T-helper 17 cell (primary cell): ENCODE results near the gene TNK1. TPM values are rescaled to one million over a fixed set of nuclear protein-coding genes. Genes with fewer than 3 reads are reported as not detected.

ENCODE experiments used
- ATAC-seq: fragments of 150-1000 bp; cut with Tn5 transposase; 2 replicates; pipeline ENCODE4 v1.10.0; 2021; ENCODE audit warnings: mild to moderate bottlenecking, moderate library complexity
- DNase-seq, 3 donors: peaks; one replicate each; pipeline versions ENCODE4 v3.0.0 to v3.0.0-alpha.2; 2020 to 2021
- H3K9me3 ChIP-seq: one replicate; pipeline ENCODE4 v1.7.0; 2013; ENCODE audit warnings: low read length, mild to moderate bottlenecking; ENCODE audit not compliant: control insufficient read depth, poor library complexity, severe bottlenecking
- H3K27ac Mint-ChIP-seq: one replicate; pipeline ENCODE4 v1.8.0; 2022; ENCODE audit warnings: mild to moderate bottlenecking, moderate library complexity, mixed read lengths
- H3K27me3 Mint-ChIP-seq: one replicate; pipeline ENCODE4 v1.8.0; 2022; ENCODE audit warnings: mixed read lengths
- H3K36me3 Mint-ChIP-seq: one replicate; pipeline ENCODE4 v1.8.0; 2022; ENCODE audit warnings: low read depth, mixed read lengths
- H3K4me1 Mint-ChIP-seq: one replicate; pipeline ENCODE4 v1.8.0; 2022; ENCODE audit warnings: mild to moderate bottlenecking, mixed read lengths
- H3K4me3 Mint-ChIP-seq: one replicate; pipeline ENCODE4 v1.8.0; 2022; ENCODE audit warnings: mild to moderate bottlenecking, moderate library complexity, mixed read lengths
- total RNA-seq, 4 donors: library from RNA in 2 of 4; stranded (reverse) in 2 of 4; gene quantifications; one replicate each; pipeline ENCODE4 v1.2.3 and lab custom pipeline; 2022 to 2026

TNK1 gene
- total RNA-seq, 2 donors from 2014 or later = 4.8 to 5.9 TPM

GRCh38 chr17:7384489-7385081 lies 3.7 kb downstream of the TNK1 start:
- H3K9me3 ChIP-seq = no peaks in the 10 kb centered on the region
- H3K27ac Mint-ChIP-seq = peak overlapping the region; percentile 86
- H3K27me3 Mint-ChIP-seq = peaks cover 28% of the 10 kb centered on the region
- H3K4me1 Mint-ChIP-seq = peaks cover 16% of the 10 kb centered on the region
- no peak for DNase-seq
- H3K36me3 Mint-ChIP-seq = peaks cover 6% of the 10 kb centered on the region
- peak overlapping the region; percentile 85 for H3K4me3 Mint-ChIP-seq
- ATAC-seq = no peak

- peaks cover 5% of the 10 kb centered on the region for H3K36me3 Mint-ChIP-seq
- no peaks in the 10 kb centered on the region for H3K9me3 ChIP-seq
- no peak overlapping the region for H3K27ac Mint-ChIP-seq
- no peaks in the 10 kb centered on the region for H3K27me3 Mint-ChIP-seq
- no peak for ATAC-seq
- H3K4me1 Mint-ChIP-seq = peaks cover 38% of the 10 kb centered on the region
- no peak for DNase-seq
- no peak overlapping the region for H3K4me3 Mint-ChIP-seq
Measured at GRCh38 chr17:7388856-7389255, 8.0 kb downstream of the TNK1 start.

DNA sequence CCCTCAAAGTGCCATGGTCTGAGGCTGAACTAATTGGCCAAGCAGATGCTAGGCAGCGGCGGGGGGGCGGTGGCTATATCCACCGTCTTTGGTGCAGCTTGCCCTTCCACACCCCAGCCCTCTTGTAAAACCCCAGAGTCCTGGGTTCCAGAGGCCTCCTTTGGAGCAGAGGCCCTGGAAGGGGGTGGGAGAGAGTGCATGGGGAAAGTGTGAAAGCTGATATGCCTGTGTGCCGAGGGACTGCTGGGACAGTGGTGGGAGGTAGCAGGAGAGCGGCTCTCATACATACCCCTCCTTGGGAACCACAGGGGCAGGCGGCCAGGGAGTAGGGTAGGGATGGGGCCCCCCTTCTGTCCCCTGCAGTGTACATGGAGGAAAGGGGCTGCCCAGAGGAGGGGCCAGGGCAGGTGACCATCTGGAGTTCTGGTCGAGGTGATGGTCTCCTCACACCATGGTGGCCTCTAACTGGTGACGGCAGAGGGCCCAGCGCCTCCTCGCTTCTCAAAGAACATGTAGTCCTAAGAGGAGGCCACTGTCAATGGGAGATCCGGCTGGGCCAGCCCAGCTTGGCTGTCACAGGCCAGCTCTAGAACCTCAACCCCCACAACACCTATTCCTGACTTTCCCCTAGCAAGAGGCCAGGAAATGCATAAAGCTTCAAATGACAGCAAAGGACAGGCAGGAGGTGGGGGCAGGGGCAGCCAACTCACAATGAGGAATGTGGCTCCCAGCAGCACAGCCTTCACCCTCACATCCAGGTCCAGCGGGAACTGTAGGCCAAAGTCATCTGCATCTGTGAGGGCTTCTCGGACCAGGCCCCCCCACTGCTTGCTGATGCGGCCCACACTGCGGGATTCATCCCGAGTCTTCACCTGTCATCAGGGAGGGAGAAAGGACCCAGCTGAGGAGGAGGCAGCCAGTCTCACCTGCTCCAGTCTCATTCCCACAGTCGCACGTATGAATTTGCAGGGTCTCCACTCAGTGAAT lies 9.3 kb downstream of the TNK1 start:
- H3K27ac Mint-ChIP-seq = peak overlapping the region; percentile 43
- peaks cover 5% of the 10 kb centered on the region for H3K36me3 Mint-ChIP-seq
- no peak overlapping the region for H3K4me3 Mint-ChIP-seq
- DNase-seq (no peak), ATAC-seq (no peak)
- H3K9me3 ChIP-seq = no peaks in the 10 kb centered on the region
- H3K27me3 Mint-ChIP-seq = no peaks in the 10 kb centered on the region
- H3K4me1 Mint-ChIP-seq = peaks cover 38% of the 10 kb centered on the region

DNA sequence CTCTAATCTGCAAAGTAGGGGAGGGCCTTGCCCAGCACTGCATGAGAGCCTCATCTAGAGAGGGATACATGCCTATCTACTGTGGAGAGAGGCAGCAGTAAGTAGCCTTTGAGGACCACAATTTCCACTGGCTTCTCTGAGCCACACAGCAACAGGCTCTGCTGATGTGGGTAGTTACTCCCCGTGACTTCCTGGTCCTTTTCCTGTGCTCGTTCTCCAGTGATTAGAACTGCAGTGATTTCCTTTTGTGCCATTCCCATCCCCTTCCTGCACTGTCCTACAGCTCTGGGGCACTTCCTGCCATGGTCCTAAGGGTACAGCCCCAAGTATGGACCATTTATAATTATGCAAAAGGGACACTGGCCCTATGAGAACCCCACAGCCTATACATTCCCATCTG lies 10.4 kb downstream of the TNK1 start:
- peaks cover 2% of the 10 kb centered on the region for H3K36me3 Mint-ChIP-seq
- no peak for ATAC-seq
- H3K4me1 Mint-ChIP-seq = peaks cover 38% of the 10 kb centered on the region
- H3K4me3 Mint-ChIP-seq = peak overlapping the region; percentile 80
- no peak overlapping the region for H3K27ac Mint-ChIP-seq
- H3K27me3 Mint-ChIP-seq = no peaks in the 10 kb centered on the region
- DNase-seq = no peak
- no peaks in the 10 kb centered on the region for H3K9me3 ChIP-seq

- ATAC-seq (no peak), DNase-seq (no peak)
- no peaks in the 10 kb centered on the region for H3K27me3 Mint-ChIP-seq
- H3K4me3 Mint-ChIP-seq = peak overlapping the region; percentile 95
- peaks cover 33% of the 10 kb centered on the region for H3K4me1 Mint-ChIP-seq
- no peaks in the 10 kb centered on the region for H3K9me3 ChIP-seq
- H3K36me3 Mint-ChIP-seq = peaks cover 2% of the 10 kb centered on the region
- H3K27ac Mint-ChIP-seq = peak overlapping the region; percentile 47
Measured at GRCh38 chr17:7392696-7393612, 12.1 kb downstream of the TNK1 start.

GRCh38 chr17:7393613-7394451 lies 12.9 kb downstream of the TNK1 start:
- peaks cover 33% of the 10 kb centered on the region for H3K4me1 Mint-ChIP-seq
- peaks cover 2% of the 10 kb centered on the region for H3K36me3 Mint-ChIP-seq
- peak overlapping the region; percentile 93 for H3K27ac Mint-ChIP-seq
- no peaks in the 10 kb centered on the region for H3K9me3 ChIP-seq
- DNase-seq = peak; percentile 61 to 76 (median 68)
- peak; percentile 81 for ATAC-seq
- H3K27me3 Mint-ChIP-seq = no peaks in the 10 kb centered on the region
- peak overlapping the region; percentile 95 for H3K4me3 Mint-ChIP-seq

- ATAC-seq (peak; percentile 90), DNase-seq (peak; percentile 79 to 84 (median 83))
- Mint-ChIP-seq H3K27me3 (no peaks in the 10 kb centered on the region), H3K4me3 (peak within 1 kb of the TSS; percentile 95), H3K4me1 (peaks cover 33% of the 10 kb centered on the region), H3K27ac (peak within 1 kb of the TSS; percentile 93), H3K36me3 (peaks cover 2% of the 10 kb centered on the region)
- no peaks in the 10 kb centered on the region for H3K9me3 ChIP-seq
Measured at GRCh38 chr17:7394452-7395191, 13.7 kb downstream of the TNK1 start, which contains the start of gene PLSCR3. Gene PLSCR3 (minus strand): TSS chr17:7394525. CDS start chr17:7394110, 415 bp downstream.

DNA sequence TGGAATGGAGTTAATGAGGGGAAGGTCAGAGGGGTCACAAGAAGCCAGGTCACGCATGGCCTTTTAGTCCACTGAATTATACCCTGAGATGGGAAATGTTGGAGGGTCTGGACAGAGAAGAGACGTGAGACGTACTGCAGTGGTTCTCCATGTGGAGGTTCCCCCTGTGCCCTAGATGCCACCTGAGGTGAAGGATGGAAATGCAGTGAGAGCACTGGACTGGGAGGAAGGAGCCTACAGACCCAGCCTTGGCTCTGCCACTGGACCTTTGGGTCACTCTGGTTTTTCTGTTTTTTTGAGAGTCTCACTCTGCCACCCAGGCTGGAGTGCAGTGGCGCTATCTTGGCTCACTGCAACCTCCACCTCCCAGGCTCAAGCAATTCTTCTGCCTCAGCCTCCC lies 15.3 kb downstream of the TNK1 start:
- H3K4me1 Mint-ChIP-seq = peaks cover 27% of the 10 kb centered on the region
- no peak overlapping the region for H3K4me3 Mint-ChIP-seq
- ATAC-seq (no peak), DNase-seq (no peak)
- H3K27me3 Mint-ChIP-seq = no peaks in the 10 kb centered on the region
- no peak overlapping the region for H3K27ac Mint-ChIP-seq
- H3K9me3 ChIP-seq = no peaks in the 10 kb centered on the region
- peaks cover 2% of the 10 kb centered on the region for H3K36me3 Mint-ChIP-seq

GRCh38 chr17:7398612-7399011 lies 17.7 kb downstream of the TNK1 start:
- H3K27me3 Mint-ChIP-seq = no peaks in the 10 kb centered on the region
- H3K27ac Mint-ChIP-seq = no peak overlapping the region
- no peaks in the 10 kb centered on the region for H3K36me3 Mint-ChIP-seq
- ATAC-seq (no peak), DNase-seq (no peak)
- H3K9me3 ChIP-seq = no peaks in the 10 kb centered on the region
- peaks cover 12% of the 10 kb centered on the region for H3K4me1 Mint-ChIP-seq
- H3K4me3 Mint-ChIP-seq = no peak overlapping the region

GRCh38 chr17:7403043-7403726 lies 22.3 kb downstream of the TNK1 start:
- DNase-seq = peak in 1 of 3 donors; percentile 23

GRCh38 chr17:7403727-7403976 lies 22.8 kb downstream of the TNK1 start:
- Mint-ChIP-seq H3K4me3 (peak overlapping the region; percentile 93), H3K36me3 (peaks cover 2% of the 10 kb centered on the region), H3K27ac (peak overlapping the region; percentile 70), H3K4me1 (peaks cover 19% of the 10 kb centered on the region), H3K27me3 (no peaks in the 10 kb centered on the region)
- no peaks in the 10 kb centered on the region for H3K9me3 ChIP-seq
- no peak for DNase-seq
- ATAC-seq = no peak

More at GRCh38 chr17:7403043-7403726, 22.3 kb downstream of the TNK1 start:
- H3K27ac Mint-ChIP-seq = peak overlapping the region; percentile 70
- H3K27me3 Mint-ChIP-seq = no peaks in the 10 kb centered on the region
- H3K4me1 Mint-ChIP-seq = peaks cover 19% of the 10 kb centered on the region
- ATAC-seq = no peak
- peaks cover 2% of the 10 kb centered on the region for H3K36me3 Mint-ChIP-seq
- peak overlapping the region; percentile 93 for H3K4me3 Mint-ChIP-seq
- H3K9me3 ChIP-seq = no peaks in the 10 kb centered on the region
